Airway epithelial cell (primary cell): ENCODE measurements around the gene FAM53C. TPM values are rescaled to one million over a fixed set of nuclear protein-coding genes. Genes with fewer than 3 reads are reported as not detected.

Source experiments
- total RNA-seq: library from RNA; depleted of rRNA; stranded (reverse); fragments of >200 nt; gene quantifications from 2 replicates; pipeline ENCODE4 v1.2.3, GENCODE V29; 2015

The FAM53C gene
- total RNA-seq, result 16.9 and 33.5 TPM in 2 replicates

DNA sequence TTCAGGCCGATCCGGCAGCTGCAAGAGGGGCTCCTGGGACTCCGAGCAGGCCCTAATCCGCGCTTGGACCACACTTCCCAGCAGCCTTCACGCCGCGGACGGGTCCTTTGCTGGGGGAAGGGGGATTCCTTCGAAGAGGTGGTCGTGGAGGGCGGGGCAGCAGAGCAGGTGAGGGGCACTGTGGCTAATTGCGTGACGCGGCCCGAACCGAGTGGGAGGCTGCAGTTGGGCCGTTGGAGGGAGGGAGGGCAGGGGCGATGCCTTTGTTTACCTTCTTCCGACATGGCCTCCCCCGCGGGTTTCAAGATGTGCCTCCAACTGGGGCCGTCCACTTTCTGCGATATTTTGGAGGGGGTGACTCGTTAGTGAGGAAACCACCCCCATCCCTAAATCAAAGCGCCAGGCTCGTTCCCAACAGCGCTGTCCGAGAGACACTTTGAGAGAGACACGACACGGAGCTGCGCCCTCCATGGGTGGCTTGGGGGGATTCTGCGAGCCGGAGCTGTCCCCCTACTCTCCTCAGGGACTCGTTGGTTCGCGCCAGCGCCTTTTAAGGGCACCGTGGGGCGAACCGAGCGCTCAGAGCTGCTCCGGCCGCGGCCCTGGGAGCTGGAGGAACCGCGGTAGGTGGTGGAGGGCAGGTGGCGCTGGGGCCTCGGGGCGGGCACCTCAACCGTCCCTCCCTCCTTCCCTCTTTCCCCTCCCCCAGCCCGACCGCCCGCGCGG lies at the start of gene FAM53C:
FAM53C (plus strand) TSS at position 582 of the 726 bp plus-strand sequence. CDS start 3,070 bp downstream, outside the sequence.

DNA sequence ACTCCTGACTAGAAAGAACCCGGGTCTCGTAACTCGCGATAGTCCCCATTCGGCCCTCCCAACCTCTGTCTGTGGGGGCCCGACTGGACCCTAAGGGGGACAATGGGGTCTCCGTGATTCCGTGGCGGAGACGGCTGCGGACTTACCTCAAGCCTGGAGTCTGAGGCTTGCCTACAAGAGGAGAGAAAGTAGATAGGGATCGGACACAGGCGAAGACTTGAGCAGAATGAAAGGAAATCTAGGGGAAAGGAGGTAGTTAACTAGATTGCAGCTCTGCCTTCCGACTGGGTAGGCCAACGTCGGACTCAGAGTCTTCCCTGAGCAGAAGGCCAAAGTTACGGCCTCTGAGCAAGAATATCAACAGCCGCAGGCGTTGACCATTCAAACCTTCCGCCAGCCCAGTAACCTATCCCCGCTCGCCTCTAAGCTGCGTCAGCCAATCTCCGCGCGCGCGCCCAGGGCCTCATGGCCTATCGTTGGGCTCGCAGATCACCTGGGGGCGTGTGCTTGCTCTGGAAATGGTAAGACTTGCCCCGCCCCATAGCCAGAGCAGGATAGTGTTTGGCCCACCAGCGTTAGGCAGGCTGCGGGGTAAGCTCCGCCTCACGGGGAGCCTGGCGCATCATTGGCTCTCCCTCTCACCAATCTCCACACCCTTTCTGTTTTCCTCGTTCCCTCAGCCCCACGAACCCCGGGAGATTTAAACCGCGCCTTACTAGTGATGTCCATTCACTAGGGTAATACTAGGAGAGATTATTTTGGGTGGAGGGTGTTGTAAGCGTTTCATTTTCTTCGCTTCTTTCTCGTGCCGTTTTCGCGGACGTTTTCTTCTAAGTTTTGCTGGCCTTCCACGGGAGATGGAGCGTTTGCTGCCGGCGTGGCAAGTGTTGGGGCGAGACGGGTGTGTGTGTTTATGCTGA lies 6.4 kb upstream of the FAM53C start, which contains the start of gene CDC25C:
CDC25C (minus strand) TSS at position 356 of the 920 bp plus-strand sequence. CDS start 624 bp downstream, outside the sequence.

DNA sequence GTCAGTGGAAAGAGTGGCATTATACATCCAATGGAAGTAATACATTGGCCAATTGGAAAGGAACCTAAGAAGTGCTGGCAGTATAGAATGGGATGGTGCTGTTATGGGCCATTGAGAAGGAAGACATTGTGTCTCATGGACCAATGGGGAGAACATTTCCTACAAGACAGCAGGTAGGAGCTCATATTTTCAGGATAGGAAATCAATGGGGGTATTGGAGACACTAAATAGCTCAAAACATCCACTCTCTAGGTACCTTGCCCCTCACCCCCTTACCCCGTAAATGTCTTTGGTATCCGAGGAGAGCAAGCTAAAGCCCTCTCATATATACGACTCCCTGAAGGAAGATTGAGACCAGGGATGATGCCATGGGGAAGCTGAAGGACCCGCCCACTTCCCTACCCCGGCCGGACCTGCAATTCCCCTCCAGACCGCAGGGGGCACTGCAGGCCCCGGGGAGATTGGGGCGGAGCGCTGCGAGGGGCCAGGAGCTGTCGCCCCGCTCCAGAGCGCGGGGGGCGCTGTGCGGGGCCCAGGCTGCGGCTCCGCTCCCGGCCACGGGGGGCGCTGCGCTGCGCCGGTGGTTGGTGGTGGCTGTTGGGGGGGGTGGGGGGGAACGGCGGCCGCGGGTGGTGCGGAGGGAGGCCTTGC lies 14.1 kb downstream of the FAM53C start, which contains the start of gene KDM3B:
KDM3B (plus strand) TSS at position 615 of the 651 bp plus-strand sequence. CDS start 111 bp downstream, outside the sequence.

Other genes with a start within 250 kb of the FAM53C start
- gene NME5, start 198.8 kb upstream of the FAM53C start, total RNA-seq, result 1.2 and 2.8 TPM in 2 replicates
- 20.6 and 21.8 TPM in 2 replicates for gene BRD8, start 159.6 kb upstream of the FAM53C start, total RNA-seq
- gene KIF20A, start 159.2 kb upstream of the FAM53C start, total RNA-seq, result 39.3 and 45.1 TPM in 2 replicates
- gene CDC23, start 124.9 kb upstream of the FAM53C start, total RNA-seq, result 18.9 and 27.6 TPM in 2 replicates
- not detected in 2 replicates for gene GFRA3, start 63.6 kb upstream of the FAM53C start, total RNA-seq
- 7.4 and 8.8 TPM in 2 replicates for gene CDC25C, start 6.5 kb upstream of the FAM53C start, total RNA-seq
- 23.8 and 31.4 TPM in 2 replicates for gene KDM3B, start 14.4 kb downstream of the FAM53C start, total RNA-seq
- gene REEP2, start 100.8 kb downstream of the FAM53C start, total RNA-seq, result 15.8 and 19.3 TPM in 2 replicates
- 17.6 and 31.9 TPM in 2 replicates for gene EGR1, start 127.2 kb downstream of the FAM53C start, total RNA-seq
- 100.0 and 111 TPM in 2 replicates for gene ETF1, start 205.0 kb downstream of the FAM53C start, total RNA-seq
- gene HSPA9, start 237.1 kb downstream of the FAM53C start, total RNA-seq, result 253 and 268 TPM in 2 replicates